Ishikawa (cell line): ENCODE data around the gene NEO1.

Experiments used
- CEBPB ChIP-seq: IDR thresholded peaks from 2 replicates; pipeline ENCODE4 v1.6.1; 2012
- CREB1 ChIP-seq: IDR thresholded peaks from 2 replicates; pipeline ENCODE4 v1.6.1; 2012; ENCODE audit warnings: low read depth
- EP300 ChIP-seq: IDR thresholded peaks from 2 replicates; pipeline ENCODE4 v1.6.1; 2012; ENCODE audit warnings: borderline replicate concordance
- FOXM1 ChIP-seq: IDR thresholded peaks from 2 replicates; pipeline ENCODE4 v1.6.1; 2012; ENCODE audit warnings: low read depth, borderline replicate concordance
- MAX ChIP-seq: IDR thresholded peaks from 2 replicates; pipeline ENCODE4 v1.6.1; 2012
- RAD21 ChIP-seq: IDR thresholded peaks from 2 replicates; pipeline ENCODE4 v1.6.1; 2012; ENCODE audit warnings: low read depth
- TAF1 ChIP-seq: IDR thresholded peaks from 2 replicates; pipeline ENCODE4 v1.6.1; 2012; ENCODE audit warnings: low read depth, mild to moderate bottlenecking
- TCF12 ChIP-seq: IDR thresholded peaks from 2 replicates; pipeline ENCODE4 v1.6.1; 2012; ENCODE audit warnings: low read depth

- TF ChIP-seq CEBPB (no peak), FOXM1 (no peak), TCF12 (no peak), TAF1 (no peak), EP300 (no peak), RAD21 (no peak), MAX (no peak), CREB1 (no peak)
Measured at GRCh38 chr15:73331991-73332925, 280.0 kb downstream of the NEO1 start.
